Sigmoid colon (tissue), 7 donors: Measurements from ENCODE around the gene CALHM5. TPM values are rescaled to one million over a fixed set of nuclear protein-coding genes. Genes with fewer than 3 reads are reported as not detected.

Source experiments
- DNase-seq: peaks from one replicate; pipeline ENCODE4 v3.0.0-alpha.2; 2019
- H3K27ac ChIP-seq, 4 donors: fragments of 200-600 bp; sonication (generic); one replicate each; pipeline ENCODE4 v1.5.1; 2016 to 2019; ENCODE audit warnings: mild to moderate bottlenecking in 1 of 4
- H3K27me3 ChIP-seq, 3 donors: fragments of 200-600 bp; sonication (generic); one replicate each; pipeline ENCODE4 v1.5.1; 2019; ENCODE audit warnings: mild to moderate bottlenecking in 1 of 3
- H3K36me3 ChIP-seq, 4 donors: fragments of 200-600 bp; sonication (generic); one replicate each; pipeline ENCODE4 v1.5.1; 2016 to 2019
- H3K4me1 ChIP-seq, 4 donors: fragments of 200-600 bp; sonication (generic); one replicate each; pipeline ENCODE4 v1.5.1; 2017 to 2019
- H3K4me3 ChIP-seq, 4 donors: fragments of 200-600 bp; sonication (generic); one replicate each; pipeline ENCODE4 v1.5.1; 2017 to 2019; ENCODE audit warnings: mild to moderate bottlenecking in 2 of 4, moderate library complexity in 1 of 4
- H3K9me3 ChIP-seq, 4 donors: fragments of 200-600 bp in 3 of 4; sonication (generic) in 3 of 4; one replicate each; pipeline versions ENCODE4 v1.5.1 to v1.6.1; 2013 to 2019
- EP300 ChIP-seq, 4 donors: sonication (generic); formaldehyde crosslinking; IDR thresholded peaks; one replicate each; pipeline ENCODE4 v1.6.1; 2017; ENCODE audit warnings: antibody characterized with exemption in 4 of 4
- POLR2A ChIP-seq, 2 donors: fragments of 450-650 bp; IDR thresholded peaks; one replicate each; pipeline ENCODE4 v1.6.1; 2016; ENCODE audit warnings: antibody characterized with exemption in 2 of 2, mild to moderate bottlenecking in 2 of 2, moderate library complexity in 2 of 2
- POLR2AphosphoS5 ChIP-seq, 4 donors: sonication (generic); formaldehyde crosslinking; IDR thresholded peaks; one replicate each; pipeline ENCODE4 v1.6.1; 2017; ENCODE audit warnings: antibody characterized with exemption in 4 of 4
- WGBS, 2 donors: extraction: QIAGEN DNeasy Blood & Tissue Kit; methylation state at CpG; one replicate each; pipeline ENCODE4 v1.1.7; 2013; 5-methylcytosine and 5-hydroxymethylcytosine counted together
- intact Hi-C: fragments of 100-400 bp; cut with DNase I; formaldehyde crosslinking; loops from one replicate; pipeline ENCODE4 v1.15.1; 2023
- polyA plus RNA-seq, 3 donors: library from polyadenylated mRNA; stranded (reverse); fragments of 200-250 nt; gene quantifications; one replicate each; pipeline ENCODE4 v1.2.3, GENCODE V29; 2013
- total RNA-seq, 4 donors: library from RNA; depleted of rRNA; stranded (reverse); fragments of >200 nt; gene quantifications; one replicate each; pipeline ENCODE4 v1.1.0, GENCODE V29; 2016
- TF ChIP-seq, protein P1 (sequence below), 4 experiments: fragments of 450-650 bp in 3 of 4; fragments of 200-600 bp in 1 of 4; IDR thresholded peaks; one replicate each; pipeline ENCODE4 v1.5.1; 2016 to 2019; ENCODE audit warnings: antibody characterized with exemption in 4 of 4, mild to moderate bottlenecking in 3 of 4, moderate library complexity in 2 of 4
- donor health status: healthy with polysubstance abuse.
- donor health status: Bipolar disorder and iron deficiency.
- donor health status: healthy.

The CALHM5 gene
- total and polyA plus RNA-seq, 7 donors: 0.23 to 2.5 (median 1.5) TPM

- H3K27me3 ChIP-seq: no peaks in the 10 kb centered on the region
- no peaks in the 10 kb centered on the region for H3K9me3 ChIP-seq
- no peaks in the 10 kb centered on the region for H3K4me1 ChIP-seq
- DNase-seq: no peak
- H3K4me3 ChIP-seq: no peak overlapping the region
- H3K27ac ChIP-seq: no peak overlapping the region
- 95 to 97% methylated on average over 2 of the region's 2 CpGs for WGBS, 2 donors
- no peak for TF ChIP-seq EP300 (IDR thresholded peaks at IDR 0.05)
- TF ChIP-seq, protein P1, sequence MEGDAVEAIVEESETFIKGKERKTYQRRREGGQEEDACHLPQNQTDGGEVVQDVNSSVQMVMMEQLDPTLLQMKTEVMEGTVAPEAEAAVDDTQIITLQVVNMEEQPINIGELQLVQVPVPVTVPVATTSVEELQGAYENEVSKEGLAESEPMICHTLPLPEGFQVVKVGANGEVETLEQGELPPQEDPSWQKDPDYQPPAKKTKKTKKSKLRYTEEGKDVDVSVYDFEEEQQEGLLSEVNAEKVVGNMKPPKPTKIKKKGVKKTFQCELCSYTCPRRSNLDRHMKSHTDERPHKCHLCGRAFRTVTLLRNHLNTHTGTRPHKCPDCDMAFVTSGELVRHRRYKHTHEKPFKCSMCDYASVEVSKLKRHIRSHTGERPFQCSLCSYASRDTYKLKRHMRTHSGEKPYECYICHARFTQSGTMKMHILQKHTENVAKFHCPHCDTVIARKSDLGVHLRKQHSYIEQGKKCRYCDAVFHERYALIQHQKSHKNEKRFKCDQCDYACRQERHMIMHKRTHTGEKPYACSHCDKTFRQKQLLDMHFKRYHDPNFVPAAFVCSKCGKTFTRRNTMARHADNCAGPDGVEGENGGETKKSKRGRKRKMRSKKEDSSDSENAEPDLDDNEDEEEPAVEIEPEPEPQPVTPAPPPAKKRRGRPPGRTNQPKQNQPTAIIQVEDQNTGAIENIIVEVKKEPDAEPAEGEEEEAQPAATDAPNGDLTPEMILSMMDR (IDR thresholded peaks at IDR 0.05): no peak
- no peak for TF ChIP-seq POLR2AphosphoS5 (IDR thresholded peaks at IDR 0.05)
- no peak for TF ChIP-seq POLR2A (IDR thresholded peaks at IDR 0.05)
- intact Hi-C loops: no loop called here
- H3K36me3 ChIP-seq: no peaks in the 10 kb centered on the region
Measured at GRCh38 chr6:116522896-116523295, 11.5 kb downstream of the CALHM5 start.

DNA sequence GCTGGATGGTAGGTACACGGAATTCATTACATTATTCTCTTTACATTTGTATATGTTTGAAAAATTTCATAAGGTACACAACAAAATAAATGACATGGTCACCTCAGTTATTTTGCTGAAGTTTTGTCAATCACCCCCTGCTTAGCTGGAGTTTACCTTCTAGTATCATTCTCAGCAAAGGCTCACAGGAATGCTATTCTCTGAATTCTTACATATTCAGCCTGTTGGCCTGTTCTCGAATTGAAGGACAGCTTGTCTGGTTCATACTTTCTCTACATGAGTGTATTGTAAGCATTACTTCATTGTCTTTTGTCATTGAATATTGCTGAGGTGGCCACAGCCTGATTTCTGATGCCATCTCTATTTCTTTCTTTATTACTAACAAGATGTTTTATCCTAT is 12.8 kb downstream of the CALHM5 start:
- Histone ChIP-seq H3K27ac (no peak overlapping the region), H3K27me3 (no peaks in the 10 kb centered on the region), H3K4me1 (no peaks in the 10 kb centered on the region), H3K36me3 (no peaks in the 10 kb centered on the region), H3K9me3 (no peaks in the 10 kb centered on the region), H3K4me3 (no peak overlapping the region)
- no peak for DNase-seq
- WGBS, 2 donors: 87 to 89% methylated on average over 2 of the region's 2 CpGs
- TF ChIP-seq, protein P1 (IDR thresholded peaks at IDR 0.05): no peak
- no peak for TF ChIP-seq POLR2A (IDR thresholded peaks at IDR 0.05)
- TF ChIP-seq EP300 (IDR thresholded peaks at IDR 0.05): no peak
- TF ChIP-seq POLR2AphosphoS5 (IDR thresholded peaks at IDR 0.05): no peak
- intact Hi-C loops: no loop called here

DNA sequence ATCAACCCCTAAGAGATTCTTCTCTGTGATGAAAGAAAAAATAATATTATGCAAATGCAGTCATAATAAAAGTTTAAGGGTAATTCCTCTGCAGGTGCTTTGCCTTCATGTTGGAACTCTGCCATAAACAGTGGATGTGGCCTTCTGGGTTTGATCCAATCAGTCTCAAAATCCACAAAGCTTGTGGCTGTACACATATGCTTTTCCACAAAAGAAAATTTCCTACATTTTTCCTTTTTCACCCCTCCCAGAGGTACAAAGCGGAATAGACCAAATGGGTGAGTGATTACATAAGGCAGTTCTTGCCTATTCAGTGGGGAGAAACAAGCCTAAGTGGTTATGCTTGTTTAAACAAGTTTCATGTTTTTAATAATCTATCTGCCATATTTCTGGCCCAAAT is 16.7 kb downstream of the CALHM5 start:
- Histone ChIP-seq H3K36me3 (no peaks in the 10 kb centered on the region), H3K9me3 (no peaks in the 10 kb centered on the region), H3K4me1 (no peaks in the 10 kb centered on the region), H3K4me3 (no peak overlapping the region), H3K27ac (no peak overlapping the region), H3K27me3 (no peaks in the 10 kb centered on the region)
- DNase-seq: no peak
- intact Hi-C loops: no loop called here
- TF ChIP-seq POLR2A (IDR thresholded peaks at IDR 0.05): no peak
- TF ChIP-seq EP300 (IDR thresholded peaks at IDR 0.05): no peak
- no peak for TF ChIP-seq POLR2AphosphoS5 (IDR thresholded peaks at IDR 0.05)
- TF ChIP-seq, protein P1 (IDR thresholded peaks at IDR 0.05): no peak
- 81 to 97% methylated on average over 1 of the region's 1 CpG for WGBS, 2 donors

- no peaks in the 10 kb centered on the region for H3K27me3 ChIP-seq
- H3K4me1 ChIP-seq: no peaks in the 10 kb centered on the region
- TF ChIP-seq, protein P1 (IDR thresholded peaks at IDR 0.05): no peak
- TF ChIP-seq POLR2AphosphoS5 (IDR thresholded peaks at IDR 0.05) (no peak), POLR2A (IDR thresholded peaks at IDR 0.05) (no peak), EP300 (IDR thresholded peaks at IDR 0.05) (no peak)
- no peak for DNase-seq
- no peaks in the 10 kb centered on the region for H3K9me3 ChIP-seq
- H3K27ac ChIP-seq: no peak overlapping the region
- 64 to 78% methylated on average over 3 of the region's 3 CpGs for WGBS, 2 donors
- H3K36me3 ChIP-seq: no peaks in the 10 kb centered on the region
- no peak overlapping the region for H3K4me3 ChIP-seq
- intact Hi-C loops: no loop called here
Measured at GRCh38 chr6:116528780-116529179, 17.3 kb downstream of the CALHM5 start.
